DMS53 treated with DMSO at 0.1 percent for 48 hours (cell line): ENCODE data around the gene CHST11.

ENCODE experiments used
- DNase-seq: peaks from one replicate; lab custom pipeline; 2025; ENCODE audit not compliant: unreplicated experiment; lab: John Stamatoyannopoulos, UW

CHST11 gene

DNA sequence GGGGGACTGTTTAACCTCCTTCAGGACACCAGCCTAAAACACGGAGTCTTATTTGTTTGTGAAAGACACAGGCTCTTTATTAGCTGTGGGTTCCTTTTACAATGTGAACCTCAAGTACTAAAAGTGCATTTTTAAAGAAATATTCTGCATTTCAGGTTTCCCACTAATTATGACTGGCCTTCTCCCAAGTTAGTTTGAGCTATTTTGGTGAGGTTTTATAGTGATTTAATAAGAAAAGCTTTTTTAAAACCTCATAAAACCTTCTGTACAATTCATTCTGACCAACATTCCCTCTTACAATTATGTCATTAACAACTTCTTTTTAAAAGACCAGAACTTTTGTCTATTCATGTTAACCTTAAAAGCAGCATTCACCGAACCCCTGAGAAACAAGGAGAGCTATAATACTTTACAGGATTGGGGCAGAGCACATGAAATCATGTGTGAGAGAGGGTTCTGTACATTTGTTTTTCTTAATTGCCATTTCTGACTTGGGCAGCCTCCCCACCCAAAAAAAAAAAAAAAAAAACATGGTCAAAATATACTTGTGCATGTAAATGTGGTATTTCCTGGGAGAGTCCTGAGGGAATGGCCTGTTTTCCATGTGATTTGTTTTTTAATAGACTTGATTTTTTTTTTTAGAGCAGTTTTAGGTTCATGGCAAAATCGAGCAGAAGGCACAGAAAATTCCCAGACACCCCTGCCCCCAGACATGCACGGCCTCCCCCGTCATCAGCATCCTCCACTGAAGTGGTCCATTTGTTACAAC is 169.5 kb downstream of the CHST11 start:
- no peak for DNase-seq

DNA sequence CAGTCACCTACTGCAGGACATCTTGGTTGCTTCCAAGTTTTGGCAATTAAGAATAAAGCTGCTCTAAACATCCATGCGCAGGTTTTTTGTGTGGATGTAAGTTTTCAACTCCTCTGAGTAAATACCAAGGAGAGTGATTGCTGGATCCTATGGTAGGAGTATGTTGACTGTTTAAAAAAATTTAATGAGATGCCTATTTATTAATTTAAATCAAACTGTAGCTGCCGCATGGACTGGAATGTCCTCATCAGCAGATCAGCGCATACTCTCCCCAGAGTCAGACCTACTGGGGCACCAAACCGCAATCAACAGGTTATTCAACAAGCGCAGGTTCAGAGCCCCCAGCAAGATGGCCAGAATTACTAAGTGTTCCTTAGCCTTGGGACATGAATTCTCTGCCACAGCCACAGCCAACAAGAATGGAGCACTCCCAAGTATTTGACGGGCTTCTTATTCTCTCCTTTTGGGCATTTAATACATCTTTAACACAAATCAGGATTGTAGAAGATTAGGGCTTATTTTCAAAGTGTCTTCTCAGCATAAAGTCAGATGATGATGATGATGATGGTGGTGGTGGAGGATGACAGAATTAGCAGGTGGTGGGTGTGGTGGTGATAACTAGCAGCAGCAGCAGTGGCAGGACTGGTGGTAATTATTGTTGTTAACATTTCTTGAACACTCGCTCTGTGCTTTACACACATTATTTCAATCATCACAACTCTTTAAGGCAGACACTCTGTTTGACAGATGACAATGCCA is 170.7 kb downstream of the CHST11 start:
- no peak for DNase-seq

DNA sequence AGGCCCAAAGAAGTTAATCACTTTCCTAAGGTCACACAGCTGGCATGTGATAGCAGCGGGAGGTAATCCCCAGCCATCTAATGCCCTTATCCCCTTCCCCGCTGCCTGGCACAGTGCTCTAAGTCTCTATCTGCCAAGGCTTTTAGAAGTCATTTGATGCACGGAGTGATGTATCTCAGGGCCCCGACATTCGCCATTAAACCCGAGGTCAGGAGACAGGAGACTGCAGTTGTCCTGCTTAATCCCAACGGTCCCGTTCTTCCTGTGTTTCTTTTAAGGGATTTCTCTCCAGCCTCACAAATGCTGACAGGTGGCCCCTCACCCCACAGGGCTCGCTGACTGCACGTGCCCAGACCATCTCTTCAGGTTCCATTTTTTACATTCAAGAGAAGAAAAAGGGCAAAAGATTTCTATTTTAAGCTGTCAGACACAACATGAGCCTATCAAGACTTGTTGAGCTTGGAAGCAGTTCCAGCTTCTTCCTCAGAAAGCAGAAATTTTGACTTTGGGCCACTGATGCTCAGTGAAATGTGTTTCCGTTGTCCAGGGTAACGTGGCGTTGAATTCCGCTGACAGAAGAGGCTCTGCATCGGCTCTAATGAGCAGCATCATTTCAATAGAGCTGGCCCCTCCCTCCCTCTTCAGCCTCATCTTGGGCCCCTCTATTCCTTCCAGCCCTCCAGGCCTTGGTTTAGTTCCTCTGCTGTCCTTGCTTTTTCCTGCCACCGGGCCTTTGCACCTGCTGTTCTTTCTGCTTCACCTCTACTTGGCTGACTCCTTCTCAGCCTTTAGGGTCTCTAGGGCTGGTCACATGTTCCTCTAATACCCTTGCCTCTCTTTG is 171.5 kb downstream of the CHST11 start:
- no peak for DNase-seq

DNA sequence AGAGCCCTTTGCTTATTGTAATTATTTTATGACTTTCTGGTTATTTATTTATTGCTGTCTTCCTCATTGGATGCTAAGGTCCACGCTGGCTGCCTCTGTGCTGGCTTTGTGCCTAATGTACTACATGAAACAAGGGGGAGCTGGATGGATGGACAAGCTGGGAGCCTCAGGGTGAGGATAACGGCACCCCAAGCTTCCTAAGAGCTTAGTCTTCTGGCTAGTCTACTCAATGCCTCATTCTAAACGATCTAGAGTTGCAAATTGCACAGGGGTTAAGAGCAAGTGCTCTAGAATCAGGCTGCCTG is 172.0 kb downstream of the CHST11 start:
- no peak for DNase-seq

DNA sequence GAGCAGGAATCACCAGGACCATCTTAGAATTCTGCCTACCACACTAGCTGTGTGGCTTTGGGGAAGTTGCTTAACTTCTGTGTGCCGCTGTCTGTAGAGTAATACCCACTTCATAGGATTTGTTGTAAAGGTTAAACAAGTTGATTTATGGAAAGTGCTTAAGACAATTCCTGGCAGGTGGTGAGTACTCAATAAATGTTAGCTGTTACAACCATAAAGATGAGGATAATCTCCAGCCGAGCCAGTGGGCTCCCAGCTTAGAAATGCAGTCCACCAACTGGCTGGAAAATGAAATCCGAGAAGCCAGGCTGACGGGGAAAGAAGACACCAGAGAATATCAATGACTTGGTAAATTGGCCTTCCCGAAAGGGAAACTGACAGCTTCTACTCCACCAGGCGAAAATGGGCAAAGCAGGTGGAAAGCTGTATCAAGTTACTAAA is 173.5 kb downstream of the CHST11 start:
- DNase-seq = no peak

DNA sequence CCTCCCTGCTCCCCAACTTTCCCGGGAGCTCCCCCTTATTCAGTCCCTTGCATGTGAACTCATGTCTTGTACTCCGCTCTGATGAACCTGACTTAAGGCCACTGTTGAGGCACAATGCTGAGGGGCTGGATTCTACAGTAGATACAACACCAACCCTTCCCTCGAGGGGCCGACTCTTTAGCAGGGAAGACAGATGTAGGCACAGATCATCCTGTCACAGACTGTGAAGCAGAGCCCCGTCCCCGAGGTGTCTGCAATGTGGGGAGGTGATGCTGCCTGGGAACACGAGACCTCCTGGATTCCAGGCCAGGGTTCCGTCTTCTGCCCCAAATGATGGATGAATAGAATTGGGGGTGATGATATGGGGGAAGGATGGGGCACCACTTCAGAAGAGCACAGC is 175.1 kb downstream of the CHST11 start:
- DNase-seq = no peak

DNA sequence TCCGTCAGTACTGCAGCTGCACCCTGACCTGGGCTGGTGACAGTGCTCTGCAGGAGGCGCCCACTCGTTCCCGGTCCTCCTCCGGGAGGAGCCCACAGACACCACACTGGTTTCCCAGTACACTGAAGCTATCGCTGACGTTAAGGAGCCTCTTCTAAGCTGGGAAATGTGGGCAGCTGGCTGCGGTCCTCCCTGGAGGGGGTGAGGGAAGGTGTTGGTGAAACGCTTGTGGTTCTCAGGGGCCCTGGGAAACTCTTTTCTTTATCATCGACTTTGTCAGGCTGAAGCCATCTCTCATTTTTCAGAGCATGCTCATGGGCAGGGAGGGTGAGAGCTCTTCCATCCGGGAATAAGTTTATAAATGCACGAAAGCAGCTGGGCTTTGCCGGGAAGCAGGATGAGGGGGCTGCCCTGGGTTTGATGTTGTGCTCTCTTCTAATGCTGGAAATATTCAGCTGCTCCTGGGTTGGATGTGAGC is 176.0 kb downstream of the CHST11 start:
- no peak for DNase-seq

DNA sequence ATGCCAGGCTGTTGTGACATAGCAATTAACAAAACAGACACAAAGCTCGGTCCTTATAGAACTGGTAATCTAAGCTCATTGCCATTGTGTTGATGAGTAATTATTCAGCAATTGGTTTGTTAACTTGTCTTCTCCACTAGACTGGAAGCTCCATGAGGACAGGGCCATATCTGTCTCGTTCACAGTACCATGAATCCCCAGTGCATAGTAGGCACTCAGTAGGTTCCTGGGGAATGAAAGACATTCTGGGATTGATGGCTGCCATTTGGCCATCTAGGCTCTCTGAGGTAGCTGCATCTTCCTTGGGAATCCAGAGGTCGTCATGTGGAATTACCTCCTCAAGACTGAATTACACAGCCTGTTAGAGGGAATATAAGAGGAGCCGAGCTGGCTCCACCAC is 177.3 kb downstream of the CHST11 start:
- DNase-seq = no peak

DNA sequence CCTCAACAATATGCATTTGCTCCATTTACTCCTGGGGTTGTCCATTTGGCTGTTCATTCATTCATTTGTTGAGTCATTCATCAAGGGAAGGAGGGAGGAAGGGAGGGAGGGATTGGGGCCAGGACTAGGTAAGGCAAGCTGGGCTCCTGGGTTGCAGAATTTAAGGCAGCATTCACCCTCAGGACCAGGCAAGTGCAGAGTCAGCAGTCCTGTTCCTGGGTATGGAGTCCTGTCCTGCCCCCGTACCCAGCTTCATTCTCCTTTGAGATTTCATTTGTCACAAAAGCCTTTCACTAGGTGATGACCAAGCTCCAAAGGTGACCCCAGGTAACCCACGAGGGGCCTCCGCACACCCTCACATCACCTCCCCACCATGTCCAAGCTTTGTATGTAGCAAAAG is 178.1 kb downstream of the CHST11 start:
- no peak for DNase-seq

DNA sequence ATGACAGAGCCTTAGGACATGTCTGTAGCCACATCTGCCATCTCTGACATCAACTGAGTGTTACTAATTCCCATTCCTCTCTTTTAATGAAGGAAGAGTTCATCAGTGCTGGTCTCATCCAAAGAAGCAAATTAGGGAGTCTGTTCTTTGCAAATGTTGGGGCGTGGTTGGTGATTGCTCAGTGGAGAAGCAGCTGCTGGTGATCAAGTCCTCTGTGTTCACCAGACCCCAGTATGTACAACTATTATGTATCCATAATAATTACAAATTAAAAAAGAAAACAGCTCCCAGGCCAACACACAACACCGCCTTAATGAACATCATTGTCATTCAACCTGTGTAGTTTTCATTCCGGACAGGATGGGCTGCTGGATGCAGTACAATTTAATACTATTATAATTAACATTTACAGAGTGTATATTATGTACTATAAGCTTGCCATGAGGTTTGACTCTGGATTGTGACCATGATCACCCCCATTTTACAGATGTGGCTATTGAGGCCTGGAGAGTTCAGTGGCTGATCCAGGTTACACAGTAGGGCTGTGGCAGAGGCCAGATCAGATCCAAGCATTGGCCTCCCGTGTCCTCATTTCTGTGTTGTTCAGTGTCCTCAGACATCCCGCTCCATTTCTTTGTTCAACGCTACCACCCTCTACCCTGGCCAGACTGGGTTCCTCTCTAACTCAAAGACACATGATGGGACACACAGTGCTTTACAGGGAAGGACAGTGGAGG is 179.0 kb downstream of the CHST11 start:
- DNase-seq = no peak

DNA sequence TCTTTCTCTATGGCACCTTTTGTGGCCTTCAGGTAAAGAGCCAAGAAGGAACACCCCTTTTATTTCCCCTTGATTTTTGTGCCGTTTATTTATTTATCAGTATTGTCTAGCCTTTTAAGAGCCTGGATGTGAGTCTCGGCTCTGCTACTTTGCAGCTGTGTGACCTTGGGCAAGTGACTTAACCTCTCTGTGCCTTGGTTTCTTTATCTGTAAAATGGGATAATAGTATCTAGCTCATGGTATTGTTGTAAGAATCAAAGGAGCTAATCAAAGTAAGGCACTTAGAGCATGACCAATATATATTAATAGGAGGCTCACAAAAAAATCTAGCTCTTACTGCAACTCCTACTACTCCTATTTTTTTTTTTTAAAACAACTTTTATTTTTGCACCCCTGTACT is 179.7 kb downstream of the CHST11 start:
- no peak for DNase-seq

DNA sequence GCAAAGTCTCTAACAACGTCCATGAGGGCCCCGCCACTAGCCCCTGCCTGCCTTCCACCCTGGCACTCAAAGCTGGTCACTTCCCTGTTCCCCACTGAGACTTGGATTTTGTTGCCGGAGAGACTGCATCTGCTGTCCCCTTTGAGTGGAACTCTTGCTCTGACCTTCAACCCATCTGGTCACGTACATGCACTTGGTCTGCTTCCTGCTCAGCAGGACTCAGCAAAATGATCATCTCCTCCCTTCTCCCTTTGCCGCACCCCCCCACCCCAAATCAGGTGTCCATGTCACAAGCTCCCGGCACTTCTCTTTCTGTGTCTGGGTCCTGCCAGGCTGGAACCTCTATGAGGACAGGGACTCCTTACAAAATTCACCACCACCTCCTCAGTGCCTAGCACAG is 180.9 kb downstream of the CHST11 start:
- no peak for DNase-seq

DNA sequence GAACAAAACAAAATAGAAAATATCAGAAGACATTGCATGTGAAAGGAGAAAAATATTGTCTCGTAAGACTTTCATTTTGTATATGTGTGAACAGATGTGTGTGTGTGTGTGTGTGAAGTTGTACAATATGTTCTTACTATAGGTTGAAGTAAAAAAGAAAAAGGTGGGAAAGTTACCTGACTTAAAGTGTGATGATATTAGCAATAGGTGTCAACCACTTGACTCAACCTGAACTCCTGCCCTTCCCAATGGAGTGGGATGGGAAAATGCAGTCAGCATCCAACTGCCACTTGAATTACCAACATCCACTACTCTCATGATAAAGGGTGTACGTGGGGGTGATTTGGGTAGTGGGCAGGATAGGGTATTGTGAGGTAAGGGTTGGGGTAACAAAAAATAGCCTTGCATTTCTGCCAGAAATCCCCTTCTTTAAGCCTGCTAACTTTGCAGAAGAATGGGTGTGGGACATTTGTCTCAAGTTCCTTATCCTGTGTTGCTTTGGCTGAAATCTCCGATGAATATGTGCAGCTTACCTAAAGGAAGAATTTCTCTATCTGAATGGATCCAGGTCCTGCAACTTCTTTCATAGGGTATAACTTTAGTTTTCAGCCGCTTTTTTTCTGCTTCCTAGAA is 181.6 kb downstream of the CHST11 start:
- no peak for DNase-seq

DNA sequence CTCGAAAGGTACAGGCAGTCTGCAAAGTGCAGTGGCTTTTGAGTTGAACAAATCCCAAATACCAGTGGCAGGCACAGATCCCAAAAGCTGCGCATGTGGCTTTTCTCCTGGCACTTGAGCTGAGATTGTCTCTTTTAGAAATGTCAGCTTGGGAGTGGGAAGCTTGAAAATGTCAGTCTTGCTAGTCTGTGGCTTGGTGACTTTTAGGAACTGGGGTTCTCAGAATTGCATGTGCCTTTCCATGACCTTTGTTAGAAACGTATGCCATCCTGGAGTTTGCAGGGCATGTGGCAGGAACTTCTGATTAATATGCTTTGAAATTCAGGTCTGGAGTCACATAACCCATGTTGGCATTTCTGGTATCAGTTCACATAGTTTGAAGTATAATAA is 182.1 kb downstream of the CHST11 start:
- DNase-seq = no peak

DNA sequence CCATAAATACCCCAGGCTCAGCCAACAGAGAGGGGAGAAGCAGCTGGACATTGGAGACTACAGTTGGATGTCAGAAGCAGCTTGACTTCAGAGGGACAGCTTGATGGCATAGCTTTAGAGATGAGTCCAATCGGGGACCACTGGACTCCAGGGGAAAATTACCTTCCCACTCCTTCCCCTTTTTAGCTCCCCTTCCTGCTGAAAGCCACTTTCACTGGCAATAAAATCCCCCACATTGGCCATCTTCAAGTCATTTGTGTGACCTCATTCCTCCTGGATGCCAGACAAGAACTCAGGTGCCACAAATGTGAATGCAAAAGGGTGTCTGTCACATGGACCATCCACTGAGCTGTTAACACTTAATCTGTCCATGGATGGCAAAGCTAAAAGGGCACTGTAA is 184.2 kb downstream of the CHST11 start:
- no peak for DNase-seq

DNA sequence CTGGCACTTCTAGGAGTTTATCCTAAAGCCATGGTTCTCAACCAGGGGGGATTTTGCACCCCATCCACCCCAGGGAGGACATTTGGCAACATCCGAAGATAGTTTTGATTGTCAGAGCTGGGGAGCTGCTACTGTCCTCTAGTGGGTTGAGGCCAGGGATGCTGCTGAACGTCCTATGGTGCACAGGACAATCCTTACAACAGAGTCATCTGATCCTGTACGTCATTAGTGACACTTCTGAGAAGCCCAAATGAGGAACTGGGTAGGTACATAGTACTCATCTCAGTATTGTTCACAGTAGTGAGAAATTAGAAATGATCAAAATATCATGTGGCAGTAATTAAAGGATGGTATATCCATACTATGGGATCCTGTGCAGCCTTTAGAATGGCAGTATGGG is 185.1 kb downstream of the CHST11 start:
- DNase-seq = no peak

DNA sequence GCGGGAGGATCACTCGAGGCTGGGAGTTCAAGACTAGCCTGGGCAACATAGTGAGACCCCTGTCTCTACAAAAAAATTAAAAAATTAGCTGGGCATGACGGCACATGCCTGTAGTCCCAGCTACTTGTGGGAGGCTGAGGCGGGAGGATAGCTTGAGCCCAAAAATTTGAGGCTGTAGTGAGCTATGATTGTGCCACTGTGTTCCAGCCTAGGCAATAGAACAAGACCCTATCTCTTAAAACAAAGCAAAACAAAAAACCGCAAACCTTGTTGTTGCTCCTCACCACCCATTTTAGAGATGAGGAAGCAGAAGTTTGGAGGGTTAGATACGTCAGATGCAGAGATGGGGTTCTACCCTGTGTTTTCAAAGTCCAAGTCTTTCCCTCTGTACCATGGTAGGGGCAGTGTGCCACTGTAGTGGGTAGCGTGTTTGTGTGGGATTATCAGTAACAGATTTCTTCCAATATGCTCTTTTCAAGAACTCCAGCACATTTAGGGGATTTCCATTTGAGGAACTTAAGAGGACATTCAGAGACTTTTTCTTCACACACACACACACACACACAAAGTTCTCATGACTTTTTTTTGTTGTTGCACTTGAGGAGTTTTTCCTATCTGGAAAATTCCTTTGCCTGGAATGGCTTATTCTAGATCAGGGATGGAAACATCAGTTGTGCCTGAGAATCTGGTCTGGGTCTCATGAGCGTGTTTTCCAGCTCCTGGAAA is 186.5 kb downstream of the CHST11 start:
- DNase-seq = no peak

DNA sequence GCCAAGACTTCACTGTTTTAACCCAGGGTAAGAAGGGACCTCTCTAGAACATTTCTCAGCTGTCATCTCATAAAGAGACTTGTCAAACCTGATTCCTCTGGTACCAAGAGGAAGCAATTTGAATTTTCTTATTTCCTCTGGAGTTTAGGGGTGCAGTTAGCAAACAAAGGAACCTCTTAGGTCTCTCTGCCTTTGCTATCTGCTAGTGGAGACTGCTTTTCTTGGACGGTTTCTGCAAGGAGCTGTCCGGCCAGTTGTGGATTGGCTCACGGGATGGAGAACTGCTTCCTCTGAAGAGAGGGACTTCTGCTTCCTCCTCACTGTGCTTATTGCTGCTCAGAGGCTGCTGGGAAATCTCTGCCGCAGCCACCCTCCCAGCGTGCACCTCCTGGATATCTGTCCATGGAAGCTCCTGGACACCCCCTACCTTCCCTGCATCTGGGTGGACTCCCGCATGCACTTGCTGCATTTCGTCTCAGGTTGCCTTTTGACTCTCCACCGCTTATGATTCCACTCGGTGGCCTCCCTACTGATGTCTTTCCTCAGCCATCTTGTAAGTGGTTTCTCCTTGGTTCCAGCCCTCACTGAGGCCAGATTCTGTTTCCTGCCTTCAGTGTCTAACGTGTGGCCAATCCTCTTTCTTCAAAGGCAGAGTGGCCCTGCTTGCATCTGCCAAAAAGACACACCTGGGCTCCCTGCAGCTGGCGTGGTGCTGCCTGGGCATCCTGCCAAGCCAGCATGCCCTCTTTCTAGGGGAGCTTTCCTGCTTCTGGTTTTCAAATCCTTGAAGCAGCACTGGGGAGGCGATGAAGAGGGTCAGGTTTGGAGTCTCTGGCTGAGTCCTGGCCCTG is 187.3 kb downstream of the CHST11 start:
- peak; percentile 22 for DNase-seq

DNA sequence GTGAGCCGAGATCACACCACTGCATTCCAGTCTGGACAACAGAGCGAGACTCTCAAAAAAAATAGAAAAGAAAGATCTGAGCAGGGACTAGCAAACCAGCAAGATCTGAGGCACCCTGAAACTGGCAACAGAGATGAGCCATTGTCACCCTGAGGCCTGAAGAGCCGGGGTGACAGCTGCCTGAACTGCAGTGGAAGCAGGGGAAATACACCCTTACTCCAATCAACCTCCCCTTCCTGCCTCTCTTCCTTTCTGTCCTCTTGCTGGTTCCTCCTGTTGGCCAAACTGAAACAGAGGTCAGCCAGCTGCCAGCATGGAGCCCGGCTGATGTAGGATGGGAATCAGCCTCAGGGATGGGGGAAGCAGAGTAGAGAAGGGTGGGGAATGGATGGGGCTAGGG is 192.0 kb downstream of the CHST11 start:
- DNase-seq = no peak
